Measurements from ENCODE around the gene ANKRD55.
A peak's percentile ranks its signal among the peaks of the same experiment; 100 is the strongest.

Gene ANKRD55

GRCh38 chr5:56192246-56192645 lies 40.9 kb downstream of the ANKRD55 start:
- DNase-seq (ENCODE audit: low read depth): no peak
- no peak overlapping the region for H3K4me3 ChIP-seq (ENCODE audit: low read depth, low read length)
- TF ChIP-seq CTCF (IDR thresholded peaks at IDR 0.05; ENCODE audit: insufficient read depth, low read depth, low read length, missing control alignments): no peak

- no peak for TF ChIP-seq CTCF (IDR thresholded peaks at IDR 0.05; ENCODE audit: insufficient read depth, low read depth, low read length, missing control alignments)
- DNase-seq (ENCODE audit: low read depth): no peak
- no peak overlapping the region for H3K4me3 ChIP-seq (ENCODE audit: low read depth, low read length)
Observed at GRCh38 chr5:56191656-56192055, 41.5 kb downstream of the ANKRD55 start.

- no peak for TF ChIP-seq CTCF (IDR thresholded peaks at IDR 0.05; ENCODE audit: insufficient read depth, low read depth, low read length, missing control alignments)
- no peak overlapping the region for H3K4me3 ChIP-seq (ENCODE audit: low read depth, low read length)
- no peak for DNase-seq (ENCODE audit: low read depth)
Observed at GRCh38 chr5:56190497-56190896, 42.6 kb downstream of the ANKRD55 start.

GRCh38 chr5:56185768-56186311 lies 47.3 kb downstream of the ANKRD55 start:
- H3K4me3 ChIP-seq (ENCODE audit: low read depth, low read length): no peak overlapping the region
- TF ChIP-seq CTCF (IDR thresholded peaks at IDR 0.05; ENCODE audit: insufficient read depth, low read depth, low read length, missing control alignments): no peak
- DNase-seq (ENCODE audit: low read depth): no peak

- TF ChIP-seq CTCF (IDR thresholded peaks at IDR 0.05; ENCODE audit: insufficient read depth, low read depth, low read length, missing control alignments): no peak
- no peak overlapping the region for H3K4me3 ChIP-seq (ENCODE audit: low read depth, low read length)
- peak; percentile 9 for DNase-seq (ENCODE audit: low read depth)
Observed at GRCh38 chr5:56183506-56183905, 49.6 kb downstream of the ANKRD55 start.

GRCh38 chr5:56179442-56179841 lies 53.7 kb downstream of the ANKRD55 start:
- no peak for TF ChIP-seq CTCF (IDR thresholded peaks at IDR 0.05; ENCODE audit: insufficient read depth, low read depth, low read length, missing control alignments)
- no peak overlapping the region for H3K4me3 ChIP-seq (ENCODE audit: low read depth, low read length)
- no peak for DNase-seq (ENCODE audit: low read depth)

- no peak for DNase-seq (ENCODE audit: low read depth)
- TF ChIP-seq CTCF (IDR thresholded peaks at IDR 0.05; ENCODE audit: insufficient read depth, low read depth, low read length, missing control alignments): no peak
- H3K4me3 ChIP-seq (ENCODE audit: low read depth, low read length): no peak overlapping the region
Observed at GRCh38 chr5:56178823-56179222, 54.3 kb downstream of the ANKRD55 start.
